ENCODE data around the gene UAP1.

UAP1 gene

DNA sequence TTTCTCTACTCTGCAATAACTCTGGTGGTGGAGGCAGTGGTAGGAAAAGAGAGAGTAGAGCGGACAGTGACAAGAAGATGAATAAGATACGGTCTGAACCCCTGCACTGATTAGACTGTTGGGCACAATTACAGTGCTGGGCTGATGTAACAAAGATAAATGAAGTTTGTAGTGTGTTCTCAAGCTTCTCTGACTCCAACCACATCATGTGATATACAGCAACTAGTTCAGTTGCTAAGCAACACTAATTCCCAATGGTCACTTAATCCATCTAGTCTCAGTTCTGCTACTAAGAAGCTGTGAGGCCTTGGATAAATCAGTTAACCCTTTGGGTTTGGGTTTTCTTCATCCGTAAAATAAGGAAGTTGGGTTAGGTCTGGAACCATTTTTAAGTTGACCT lies 88.1 kb downstream of the UAP1 start:
- no peak overlapping the region for H3K4me2 ChIP-seq (ENCODE audit: low read depth, low read length, poor library complexity, severe bottlenecking)
- no peaks in the 10 kb centered on the region for H3K9me3 ChIP-seq (ENCODE audit: insufficient read depth, low read length)
- H3K27me3 ChIP-seq (ENCODE audit: low read length), result no peaks in the 10 kb centered on the region
- no peak overlapping the region for H3K4me3 ChIP-seq (ENCODE audit: insufficient read depth, low read length, poor library complexity, severe bottlenecking)
- H3F3A ChIP-seq (ENCODE audit: insufficient read depth), result no peaks in the 10 kb centered on the region
- H2AFZ ChIP-seq (ENCODE audit: low read depth, low read length, severe bottlenecking), result no peak overlapping the region
- no peak overlapping the region for H3K27ac ChIP-seq (ENCODE audit: low read depth, low read length)
- no peaks in the 10 kb centered on the region for H4K20me1 ChIP-seq (ENCODE audit: low read depth, low read length)
- no peaks in the 10 kb centered on the region for H3K9me2 ChIP-seq (replicated peaks; ENCODE audit: insufficient read depth, low read length)
- H3K9ac ChIP-seq (ENCODE audit: low read length), result no peak overlapping the region
- TF ChIP-seq, protein P1, sequence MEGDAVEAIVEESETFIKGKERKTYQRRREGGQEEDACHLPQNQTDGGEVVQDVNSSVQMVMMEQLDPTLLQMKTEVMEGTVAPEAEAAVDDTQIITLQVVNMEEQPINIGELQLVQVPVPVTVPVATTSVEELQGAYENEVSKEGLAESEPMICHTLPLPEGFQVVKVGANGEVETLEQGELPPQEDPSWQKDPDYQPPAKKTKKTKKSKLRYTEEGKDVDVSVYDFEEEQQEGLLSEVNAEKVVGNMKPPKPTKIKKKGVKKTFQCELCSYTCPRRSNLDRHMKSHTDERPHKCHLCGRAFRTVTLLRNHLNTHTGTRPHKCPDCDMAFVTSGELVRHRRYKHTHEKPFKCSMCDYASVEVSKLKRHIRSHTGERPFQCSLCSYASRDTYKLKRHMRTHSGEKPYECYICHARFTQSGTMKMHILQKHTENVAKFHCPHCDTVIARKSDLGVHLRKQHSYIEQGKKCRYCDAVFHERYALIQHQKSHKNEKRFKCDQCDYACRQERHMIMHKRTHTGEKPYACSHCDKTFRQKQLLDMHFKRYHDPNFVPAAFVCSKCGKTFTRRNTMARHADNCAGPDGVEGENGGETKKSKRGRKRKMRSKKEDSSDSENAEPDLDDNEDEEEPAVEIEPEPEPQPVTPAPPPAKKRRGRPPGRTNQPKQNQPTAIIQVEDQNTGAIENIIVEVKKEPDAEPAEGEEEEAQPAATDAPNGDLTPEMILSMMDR (IDR thresholded peaks at IDR 0.05; ENCODE audit: insufficient read depth, low read length, poor library complexity, severe bottlenecking), result no peak
- no peak for TF ChIP-seq EZH2phosphoT487 (conservative IDR thresholded peaks at IDR 0.05; ENCODE audit: low read length)
- no peaks in the 10 kb centered on the region for H3K36me3 ChIP-seq (ENCODE audit: low read length)
- no peaks in the 10 kb centered on the region for H3K79me2 ChIP-seq (ENCODE audit: insufficient read depth, low read length)

Data from SU-DHL-6 (cell line).